Measurements from ENCODE around the gene ME3.

Gene ME3

GRCh38 chr11:86519064-86519911, 153.1 kb downstream of the ME3 start:
- ChIA-PET POLR2A (interaction anchor here (0.8 to 2.0 kb wide), 3 partner anchors 35 to 229 kb away, joined by 3 to 8 read pairs (median 3); no protein-coding TSS in a partner anchor), CTCF (interaction anchor here (0.9 kb wide), 1 partner anchor 12 kb away, joined by 3 read pairs; no protein-coding TSS in a partner anchor)
- H3K4me3 ChIP-seq (ENCODE audit: low read depth, low read length): no peak overlapping the region
- DNase-seq (ENCODE audit: low read depth, low spot score): peak; percentile 90
- TF ChIP-seq CTCF (IDR thresholded peaks at IDR 0.05; ENCODE audit: insufficient read depth, low read length, missing control alignments): no peak

DNA sequence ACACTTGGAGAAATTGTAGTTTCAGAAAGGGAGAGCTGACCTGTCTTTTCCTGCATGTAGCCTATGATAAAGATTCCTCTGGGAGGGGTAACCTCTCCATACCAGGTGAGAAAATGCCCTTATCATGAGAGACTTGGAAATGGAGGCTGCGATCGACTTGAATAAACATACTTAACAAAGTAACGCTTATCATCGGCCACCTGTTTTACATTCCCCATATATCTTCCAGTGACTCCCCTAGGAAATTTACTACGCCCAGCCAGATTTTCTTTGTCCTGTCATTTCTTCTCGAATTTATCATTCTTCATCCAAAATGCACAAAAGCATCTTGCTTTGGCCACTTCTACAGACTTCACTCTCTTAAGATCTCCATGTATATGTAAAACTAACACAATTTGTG, 154.2 kb downstream of the ME3 start:
- no peak for DNase-seq (ENCODE audit: low read depth, low spot score)
- ChIA-PET POLR2A (interaction anchor here (2.0 kb wide), 1 partner anchor 34 kb away, joined by 8 read pairs; no protein-coding TSS in a partner anchor), CTCF (interaction anchor here (0.9 to 1.7 kb wide), 2 partner anchors 11 to 402 kb away, joined by 3 to 4 read pairs; no protein-coding TSS in a partner anchor)
- no peak overlapping the region for H3K4me3 ChIP-seq (ENCODE audit: low read depth, low read length)
- TF ChIP-seq CTCF (IDR thresholded peaks at IDR 0.05; ENCODE audit: insufficient read depth, low read length, missing control alignments): no peak

DNA sequence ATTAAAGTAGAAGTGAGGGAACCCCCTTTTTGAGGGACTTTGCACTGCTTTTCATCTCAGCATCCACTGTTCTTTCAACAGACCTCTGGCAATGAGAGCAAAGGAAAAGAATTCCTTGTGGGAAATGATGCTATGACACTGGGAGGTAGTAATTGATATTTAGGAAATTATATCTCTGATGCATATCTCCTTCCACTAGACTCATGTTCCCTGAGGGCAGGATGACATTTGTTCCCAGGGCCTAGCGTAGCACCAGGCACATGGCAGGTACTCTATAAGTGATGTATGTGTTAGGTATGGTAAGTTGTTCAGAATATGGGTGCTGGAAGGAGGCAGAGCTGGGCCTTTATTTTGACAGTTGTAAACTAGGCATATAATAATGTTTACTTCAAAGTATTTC, 154.9 kb downstream of the ME3 start:
- H3K4me3 ChIP-seq (ENCODE audit: low read depth, low read length): no peak overlapping the region
- POLR2A ChIA-PET: no interaction called here
- CTCF ChIA-PET: interaction anchor here (1.7 kb wide), 1 partner anchor 402 kb away, joined by 4 read pairs; no protein-coding TSS in a partner anchor
- TF ChIP-seq CTCF (IDR thresholded peaks at IDR 0.05; ENCODE audit: insufficient read depth, low read length, missing control alignments): no peak
- no peak for DNase-seq (ENCODE audit: low read depth, low spot score)

GRCh38 chr11:86515297-86516094, 156.9 kb downstream of the ME3 start:
- DNase-seq (ENCODE audit: low read depth, low spot score): peak; percentile 72
- no peak overlapping the region for H3K4me3 ChIP-seq (ENCODE audit: low read depth, low read length)
- no peak for TF ChIP-seq CTCF (IDR thresholded peaks at IDR 0.05; ENCODE audit: insufficient read depth, low read length, missing control alignments)
- POLR2A ChIA-PET: interaction anchor here (1.1 to 1.4 kb wide), 4 partner anchors 31 to 60 kb away, joined by 4 to 5 read pairs (median 4); no protein-coding TSS in a partner anchor
- CTCF ChIA-PET: interaction anchor here (1.2 to 1.9 kb wide), 3 partner anchors 9 to 37 kb away, joined by 3 to 7 read pairs (median 4); no protein-coding TSS in a partner anchor

- no peak for TF ChIP-seq CTCF (IDR thresholded peaks at IDR 0.05; ENCODE audit: insufficient read depth, low read length, missing control alignments)
- DNase-seq (ENCODE audit: low read depth, low spot score): no peak
- POLR2A ChIA-PET: no interaction called here
- CTCF ChIA-PET: interaction anchor here (1.2 to 1.9 kb wide), 2 partner anchors 9 to 10 kb away, joined by 4 to 7 read pairs; no protein-coding TSS in a partner anchor
- H3K4me3 ChIP-seq (ENCODE audit: low read depth, low read length): no peak overlapping the region
Observed at GRCh38 chr11:86514453-86514852, 158.0 kb downstream of the ME3 start.

All from AG04449 (cell line).